ENCODE measurements around the gene LDHD. TPM values are rescaled to one million over a fixed set of nuclear protein-coding genes. Genes with fewer than 3 reads are reported as not detected.

LDHD gene
- polyA plus RNA-seq, 1 experiment, result 0.71 TPM

DNA sequence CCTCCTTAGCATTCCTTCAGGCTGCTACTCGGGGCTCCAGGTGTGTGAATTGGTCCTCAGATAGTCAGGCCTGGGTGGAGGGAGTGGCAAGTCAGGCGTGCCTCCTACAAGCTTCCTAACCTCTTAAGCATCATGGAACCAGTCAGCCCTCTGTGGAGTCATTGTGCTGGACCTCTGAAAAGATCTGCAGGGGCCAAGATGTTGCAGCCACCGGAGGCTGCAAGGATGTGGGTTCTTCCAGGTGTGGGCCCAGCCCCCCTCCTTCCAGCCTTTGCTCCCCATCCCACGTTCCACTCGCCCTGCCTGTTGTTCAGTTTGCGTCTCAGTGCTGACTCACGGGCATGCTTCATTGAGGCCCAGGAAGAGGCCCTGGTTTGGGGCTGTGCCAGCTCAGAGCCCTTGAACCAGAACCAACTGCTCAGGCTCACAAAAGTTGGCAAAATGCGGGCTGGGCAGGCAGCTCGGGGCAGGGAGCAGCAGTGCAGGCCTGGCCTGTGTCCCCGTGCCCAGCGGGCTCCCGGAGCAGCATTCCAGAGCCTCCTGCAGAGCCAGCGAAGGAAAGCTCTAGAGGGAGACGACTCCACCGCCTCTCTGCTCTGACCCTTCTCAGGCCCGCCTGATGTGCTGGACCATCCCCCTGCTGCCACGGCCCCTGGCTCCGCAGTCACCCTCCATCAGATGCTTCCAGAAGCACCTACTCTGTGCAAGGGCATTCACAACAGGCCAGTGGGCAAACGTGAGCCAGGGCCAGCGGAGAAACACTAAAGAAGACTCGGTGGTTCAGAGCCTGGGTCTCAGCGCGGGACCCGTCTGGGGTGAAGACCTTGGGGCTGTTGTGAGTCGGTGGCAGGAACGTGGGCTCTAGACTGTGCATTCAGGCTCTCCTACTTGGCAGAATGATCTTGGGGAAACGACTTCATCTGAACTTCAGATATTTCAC is 7.5 kb downstream of the LDHD start:
- ChIA-PET CTCF (interaction anchor here (0.5 to 8.0 kb wide), 12 partner anchors 11 to 124 kb away, joined by 3 to 199 read pairs (median 4); partner anchors contain the start of genes WDR59 and ZNRF1), POLR2A (no interaction called here)
- Histone ChIP-seq H3K27me3 (ENCODE audit: control insufficient read depth, insufficient read depth, low read length) (no peaks in the 10 kb centered on the region), H3K36me3 (ENCODE audit: control insufficient read depth, insufficient read depth, low read length) (no peaks in the 10 kb centered on the region), H3K4me3 (ENCODE audit: low read depth, low read length) (no peak overlapping the region)
- TF ChIP-seq, protein P1, sequence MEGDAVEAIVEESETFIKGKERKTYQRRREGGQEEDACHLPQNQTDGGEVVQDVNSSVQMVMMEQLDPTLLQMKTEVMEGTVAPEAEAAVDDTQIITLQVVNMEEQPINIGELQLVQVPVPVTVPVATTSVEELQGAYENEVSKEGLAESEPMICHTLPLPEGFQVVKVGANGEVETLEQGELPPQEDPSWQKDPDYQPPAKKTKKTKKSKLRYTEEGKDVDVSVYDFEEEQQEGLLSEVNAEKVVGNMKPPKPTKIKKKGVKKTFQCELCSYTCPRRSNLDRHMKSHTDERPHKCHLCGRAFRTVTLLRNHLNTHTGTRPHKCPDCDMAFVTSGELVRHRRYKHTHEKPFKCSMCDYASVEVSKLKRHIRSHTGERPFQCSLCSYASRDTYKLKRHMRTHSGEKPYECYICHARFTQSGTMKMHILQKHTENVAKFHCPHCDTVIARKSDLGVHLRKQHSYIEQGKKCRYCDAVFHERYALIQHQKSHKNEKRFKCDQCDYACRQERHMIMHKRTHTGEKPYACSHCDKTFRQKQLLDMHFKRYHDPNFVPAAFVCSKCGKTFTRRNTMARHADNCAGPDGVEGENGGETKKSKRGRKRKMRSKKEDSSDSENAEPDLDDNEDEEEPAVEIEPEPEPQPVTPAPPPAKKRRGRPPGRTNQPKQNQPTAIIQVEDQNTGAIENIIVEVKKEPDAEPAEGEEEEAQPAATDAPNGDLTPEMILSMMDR (IDR thresholded peaks at IDR 0.05; ENCODE audit: insufficient read depth, low read depth, low read length), result no peak
- DNase-seq (ENCODE audit: low read depth), result peak; percentile 35

DNA sequence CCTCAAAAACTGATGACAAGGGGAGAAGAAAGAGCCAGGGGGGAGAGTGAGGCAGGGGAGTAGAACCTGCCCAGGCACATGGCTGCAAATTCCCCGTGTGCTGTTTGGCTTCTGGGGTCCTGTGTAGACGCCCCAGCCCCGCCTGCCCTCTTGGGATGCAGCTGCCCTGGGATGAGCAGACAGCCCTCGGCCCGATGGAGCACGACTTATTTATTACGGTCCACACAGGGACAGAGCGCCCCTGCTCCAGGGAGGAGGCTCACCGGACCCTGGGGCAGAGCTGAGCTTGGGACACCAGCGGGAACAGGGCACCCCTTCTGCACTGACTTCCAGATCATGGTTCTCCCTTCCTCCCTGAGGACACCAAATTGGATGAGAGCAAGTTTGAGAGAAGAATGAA is 9.1 kb downstream of the LDHD start:
- no peak overlapping the region for H3K4me3 ChIP-seq (ENCODE audit: low read depth, low read length)
- CTCF ChIA-PET, result interaction anchor here (1.7 to 8.0 kb wide), 2 partner anchors 96 to 112 kb away, joined by 5 to 199 read pairs; partner anchors contain the start of gene ZNRF1
- H3K27me3 ChIP-seq (ENCODE audit: control insufficient read depth, insufficient read depth, low read length), result no peaks in the 10 kb centered on the region
- H3K36me3 ChIP-seq (ENCODE audit: control insufficient read depth, insufficient read depth, low read length), result no peaks in the 10 kb centered on the region
- POLR2A ChIA-PET, result no interaction called here
- no peak for DNase-seq (ENCODE audit: low read depth)
- TF ChIP-seq, protein P1 (IDR thresholded peaks at IDR 0.05; ENCODE audit: insufficient read depth, low read depth, low read length), result no peak

DNA sequence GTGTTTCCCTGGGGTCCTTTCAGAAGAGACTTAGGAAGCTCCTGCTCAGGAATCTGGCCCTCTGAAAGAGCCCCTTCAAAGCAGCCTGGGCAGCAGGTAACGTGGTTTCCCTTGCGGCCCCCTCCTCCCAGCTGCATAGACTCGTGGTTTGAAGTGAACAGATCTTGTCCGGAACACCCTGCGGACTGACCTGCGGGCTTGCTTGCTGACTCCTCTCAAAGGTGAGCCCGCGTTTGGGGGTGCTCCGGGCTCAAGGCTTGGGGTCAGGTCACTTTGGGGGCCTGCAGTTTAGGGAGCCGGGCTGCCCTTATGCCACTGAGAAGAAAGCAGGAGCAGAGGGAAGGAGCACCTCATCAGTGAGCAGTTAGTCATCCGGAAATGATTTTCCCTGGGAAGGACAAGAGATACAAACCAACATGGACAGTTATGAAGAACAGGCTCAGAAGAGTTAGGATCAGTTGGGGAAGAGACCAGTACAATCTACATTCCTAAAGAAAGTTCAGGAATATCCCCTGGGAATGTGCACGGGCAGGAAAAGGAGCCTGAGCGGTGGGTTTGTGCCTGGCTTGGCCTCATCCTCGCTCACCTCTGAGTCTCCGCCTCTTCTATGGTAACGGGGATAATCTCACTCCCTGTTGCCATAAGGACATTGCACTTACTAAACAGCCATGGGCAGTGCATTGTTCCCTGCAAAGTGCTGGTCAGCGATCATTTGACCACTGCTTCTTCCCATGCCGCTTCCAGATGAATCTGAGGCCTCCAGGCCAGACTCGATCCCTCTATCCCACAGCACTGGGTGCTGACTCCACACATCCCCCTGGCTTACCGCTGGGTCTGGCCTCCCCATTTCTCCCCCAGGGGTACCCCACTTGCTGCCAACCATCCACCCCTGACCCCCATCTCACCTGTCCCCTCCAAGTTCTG is 10.0 kb downstream of the LDHD start:
- no peak for DNase-seq (ENCODE audit: low read depth)
- TF ChIP-seq, protein P1 (IDR thresholded peaks at IDR 0.05; ENCODE audit: insufficient read depth, low read depth, low read length), result no peak
- Histone ChIP-seq H3K4me3 (ENCODE audit: low read depth, low read length) (no peak overlapping the region), H3K27me3 (ENCODE audit: control insufficient read depth, insufficient read depth, low read length) (no peaks in the 10 kb centered on the region), H3K36me3 (ENCODE audit: control insufficient read depth, insufficient read depth, low read length) (no peaks in the 10 kb centered on the region)
- ChIA-PET CTCF (interaction anchor here (1.9 to 8.0 kb wide), 3 partner anchors 9 to 111 kb away, joined by 5 to 199 read pairs (median 7); partner anchors contain the start of gene ZNRF1), POLR2A (no interaction called here)

DNA sequence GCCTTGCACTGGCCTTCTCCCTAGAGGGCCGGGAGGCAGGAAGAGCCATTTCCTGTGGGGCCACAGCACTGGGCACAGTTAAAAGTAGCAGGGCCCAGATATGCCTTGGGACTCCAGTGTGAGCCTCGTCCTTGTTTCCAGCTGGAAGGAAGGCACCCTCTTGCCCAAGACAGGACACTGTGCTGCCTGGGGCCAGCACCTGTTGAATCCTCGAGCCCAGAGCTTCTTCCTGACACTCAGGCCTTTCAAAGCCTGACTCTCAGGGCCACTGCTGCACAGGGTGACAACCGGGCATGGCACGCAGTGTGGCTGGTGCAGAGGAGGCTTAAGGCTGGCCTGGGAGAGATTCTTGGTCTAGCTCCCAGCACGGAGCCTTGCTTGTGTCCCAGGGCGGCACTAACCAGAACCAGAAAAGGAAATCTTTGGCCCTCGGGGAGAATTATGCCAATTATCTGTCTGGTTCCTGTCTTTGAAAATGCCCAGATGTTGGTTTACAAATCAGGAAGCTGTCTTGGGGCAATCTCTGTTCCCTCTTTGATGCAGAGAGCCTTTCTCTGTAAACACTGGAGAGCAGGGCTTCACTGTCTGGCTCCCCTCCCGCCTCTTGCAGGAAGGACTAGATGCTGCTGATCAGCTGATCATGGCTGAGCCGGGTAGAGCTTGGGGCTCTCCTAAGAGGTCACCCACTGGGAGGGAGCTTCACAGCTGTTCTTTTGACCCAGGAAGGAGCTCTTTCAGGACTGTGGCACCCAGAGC is 11.1 kb downstream of the LDHD start:
- TF ChIP-seq, protein P1 (IDR thresholded peaks at IDR 0.05; ENCODE audit: insufficient read depth, low read depth, low read length), result no peak
- POLR2A ChIA-PET, result no interaction called here
- Histone ChIP-seq H3K27me3 (ENCODE audit: control insufficient read depth, insufficient read depth, low read length) (no peaks in the 10 kb centered on the region), H3K4me3 (ENCODE audit: low read depth, low read length) (no peak overlapping the region), H3K36me3 (ENCODE audit: control insufficient read depth, insufficient read depth, low read length) (no peaks in the 10 kb centered on the region)
- DNase-seq (ENCODE audit: low read depth), result no peak
- CTCF ChIA-PET, result interaction anchor here (0.9 to 2.0 kb wide), 3 partner anchors 8 to 107 kb away, joined by 3 to 7 read pairs (median 5); partner anchors contain the start of gene ZNRF1

Data from BJ (cell line).